ENCODE data around the gene NOS1AP.

NOS1AP gene

DNA sequence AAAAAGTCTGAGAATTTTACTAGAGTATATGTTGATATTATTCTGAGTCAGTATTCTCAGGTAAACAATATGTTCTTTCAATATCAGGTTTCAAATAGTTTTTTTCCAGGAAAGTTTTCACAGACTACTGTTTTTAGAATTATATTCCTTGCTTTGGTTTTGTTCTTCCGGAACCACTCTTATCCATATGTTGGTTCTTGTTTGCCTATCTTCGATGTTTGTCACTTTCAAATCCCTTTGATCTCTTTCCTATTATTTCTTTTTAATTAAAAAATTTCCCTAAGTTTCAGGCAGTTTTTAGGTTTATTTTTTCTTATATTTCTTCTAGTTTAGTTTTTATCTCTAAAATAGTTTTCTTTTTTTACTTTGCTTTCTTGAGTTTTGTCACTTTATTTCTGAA is 20.9 kb downstream of the NOS1AP start:
- Mint-ChIP-seq H3K27me3 (peaks cover 6% of the 10 kb centered on the region), H3K27ac (no peak overlapping the region), H3K36me3 (no peaks in the 10 kb centered on the region), H3K4me1 (ENCODE audit: low read depth) (no peaks in the 10 kb centered on the region), H3K9me3 (ENCODE audit: low read depth) (no peaks in the 10 kb centered on the region), H3K4me3 (no peak overlapping the region)

DNA sequence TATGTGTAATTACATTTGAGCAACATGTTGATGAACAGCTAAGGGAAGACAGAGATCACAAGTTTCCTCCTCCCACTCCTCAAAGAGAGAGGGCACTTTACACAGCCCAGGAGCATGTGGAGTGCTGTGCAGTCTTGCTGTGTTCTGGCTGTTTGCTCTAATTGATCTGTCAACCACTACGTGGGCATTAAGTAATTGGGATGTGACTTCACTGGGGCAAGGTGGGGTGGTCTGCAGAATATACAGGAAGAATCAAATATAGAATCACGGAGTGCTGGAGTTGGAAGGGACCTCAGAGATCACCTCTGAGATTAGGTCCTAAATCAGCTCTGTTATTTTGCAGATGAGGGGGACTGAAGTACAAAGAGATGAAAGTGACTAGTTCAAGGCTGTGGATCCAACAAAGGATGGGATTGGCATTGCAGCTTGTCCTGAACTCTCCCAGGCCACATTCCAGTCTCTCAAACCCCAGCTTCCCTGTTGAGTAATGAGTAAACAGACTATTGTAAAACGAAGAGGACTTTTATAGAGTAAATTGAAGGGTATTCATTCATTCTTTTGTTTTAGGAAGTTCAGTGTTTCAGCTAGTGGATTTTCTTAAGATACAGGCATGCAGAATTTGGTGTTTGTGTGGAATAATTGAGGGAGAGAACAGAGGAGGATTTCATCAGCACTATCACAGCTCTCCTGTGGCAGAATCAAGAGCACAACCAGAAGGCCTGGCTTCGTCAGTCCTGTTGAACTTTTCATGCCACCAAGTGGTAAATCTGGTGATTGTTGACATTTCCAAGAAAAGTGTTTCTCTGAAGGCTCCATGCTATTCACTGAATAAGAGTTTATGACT is 22.4 kb downstream of the NOS1AP start:
- Mint-ChIP-seq H3K9me3 (ENCODE audit: low read depth) (no peaks in the 10 kb centered on the region), H3K27ac (no peak overlapping the region), H3K4me3 (no peak overlapping the region), H3K27me3 (peaks cover 3% of the 10 kb centered on the region), H3K36me3 (no peaks in the 10 kb centered on the region), H3K4me1 (ENCODE audit: low read depth) (no peaks in the 10 kb centered on the region)

DNA sequence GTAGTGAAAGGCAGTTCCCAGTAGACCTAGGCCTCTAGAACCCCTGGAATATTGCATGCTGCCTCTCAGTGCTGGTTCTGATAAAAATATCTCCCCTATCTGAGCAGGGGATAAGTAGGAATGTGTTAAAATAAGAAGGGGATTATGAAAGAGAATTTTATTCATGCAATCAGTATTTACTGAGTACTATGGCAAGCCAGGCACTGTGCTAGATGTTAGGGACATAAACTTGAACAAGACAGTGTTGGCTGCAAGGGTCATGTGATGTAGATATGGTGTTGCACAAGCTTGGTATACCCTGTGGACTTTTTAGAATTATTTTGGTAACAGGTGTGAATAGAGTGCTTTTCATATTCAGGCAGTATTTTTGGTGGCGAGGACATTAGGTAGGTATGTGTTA is 23.6 kb downstream of the NOS1AP start:
- no peak overlapping the region for H3K4me3 Mint-ChIP-seq
- H3K4me1 Mint-ChIP-seq (ENCODE audit: low read depth) = no peaks in the 10 kb centered on the region
- no peaks in the 10 kb centered on the region for H3K36me3 Mint-ChIP-seq
- no peak overlapping the region for H3K27ac Mint-ChIP-seq
- no peaks in the 10 kb centered on the region for H3K9me3 Mint-ChIP-seq (ENCODE audit: low read depth)
- peaks cover 5% of the 10 kb centered on the region for H3K27me3 Mint-ChIP-seq

DNA sequence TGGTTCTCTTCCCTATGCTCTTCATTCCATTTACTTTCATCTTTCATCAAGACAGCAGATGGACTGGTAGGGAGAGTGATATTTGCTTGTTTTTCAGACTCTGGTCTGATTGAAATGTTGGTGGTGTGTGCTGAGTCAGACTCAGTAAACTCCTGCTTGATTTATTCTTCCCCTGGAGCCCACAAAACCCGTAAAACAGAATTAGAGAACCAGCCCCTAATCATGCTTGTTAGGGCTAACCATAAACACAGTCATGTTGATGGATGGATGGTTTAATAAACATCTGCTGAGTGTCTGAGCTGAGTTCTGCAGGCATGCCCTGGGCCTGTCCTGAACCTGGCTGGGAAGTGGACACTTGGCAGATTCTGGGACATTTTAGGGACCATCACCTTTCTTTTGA is 24.8 kb downstream of the NOS1AP start:
- peaks cover 1% of the 10 kb centered on the region for H3K27me3 Mint-ChIP-seq

DNA sequence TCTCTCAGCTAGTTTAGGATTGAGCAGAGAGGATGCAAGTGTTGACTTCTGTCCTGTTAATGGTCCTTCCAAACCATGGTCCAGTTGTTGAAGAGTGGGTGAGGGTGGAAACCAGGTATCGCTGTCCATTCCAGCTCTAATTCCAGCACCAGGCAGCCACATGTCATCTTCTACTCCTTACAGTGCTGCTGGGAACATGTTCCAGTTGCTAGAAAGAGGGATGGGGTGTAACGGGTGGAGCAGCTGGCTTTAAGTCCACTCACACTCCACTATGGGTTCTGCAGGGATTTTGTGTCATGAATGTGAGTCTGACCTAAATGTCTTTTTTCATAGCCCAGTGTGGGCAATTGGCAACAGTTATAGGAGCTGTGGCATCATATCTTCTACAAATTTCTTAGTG is 25.2 kb downstream of the NOS1AP start:
- Mint-ChIP-seq H3K27ac (no peak overlapping the region), H3K36me3 (no peaks in the 10 kb centered on the region), H3K4me1 (ENCODE audit: low read depth) (no peaks in the 10 kb centered on the region), H3K27me3 (peaks cover 1% of the 10 kb centered on the region), H3K4me3 (no peak overlapping the region), H3K9me3 (ENCODE audit: low read depth) (no peaks in the 10 kb centered on the region)

More for the DNA sequence above, 24.8 kb downstream of the NOS1AP start:
- Mint-ChIP-seq H3K9me3 (ENCODE audit: low read depth) (no peaks in the 10 kb centered on the region), H3K36me3 (no peaks in the 10 kb centered on the region), H3K4me1 (ENCODE audit: low read depth) (no peaks in the 10 kb centered on the region), H3K4me3 (no peak overlapping the region), H3K27ac (no peak overlapping the region)

DNA sequence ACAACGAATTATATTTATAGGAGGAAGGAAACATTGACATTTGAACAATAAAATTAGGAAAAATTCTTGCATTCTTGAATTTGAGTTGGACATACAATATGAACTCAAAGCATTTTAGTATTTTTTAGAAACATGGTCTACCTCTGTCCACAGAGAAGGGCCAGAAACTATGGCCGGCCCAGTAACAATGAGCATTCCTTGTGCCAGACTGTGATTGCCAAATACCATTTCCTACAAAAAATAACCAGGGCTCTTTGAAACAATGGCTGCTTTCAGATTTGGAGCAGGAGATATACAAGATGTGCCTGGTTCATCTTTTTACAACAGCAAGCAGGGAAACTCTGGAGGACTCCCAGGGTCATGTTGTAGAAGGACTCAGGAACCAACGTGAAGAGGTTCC is 38.4 kb downstream of the NOS1AP start:
- Mint-ChIP-seq H3K4me1 (ENCODE audit: low read depth) (no peaks in the 10 kb centered on the region), H3K9me3 (ENCODE audit: low read depth) (peaks cover 23% of the 10 kb centered on the region), H3K27ac (no peak overlapping the region), H3K4me3 (no peak overlapping the region), H3K36me3 (peaks cover 5% of the 10 kb centered on the region), H3K27me3 (peaks cover 36% of the 10 kb centered on the region)

DNA sequence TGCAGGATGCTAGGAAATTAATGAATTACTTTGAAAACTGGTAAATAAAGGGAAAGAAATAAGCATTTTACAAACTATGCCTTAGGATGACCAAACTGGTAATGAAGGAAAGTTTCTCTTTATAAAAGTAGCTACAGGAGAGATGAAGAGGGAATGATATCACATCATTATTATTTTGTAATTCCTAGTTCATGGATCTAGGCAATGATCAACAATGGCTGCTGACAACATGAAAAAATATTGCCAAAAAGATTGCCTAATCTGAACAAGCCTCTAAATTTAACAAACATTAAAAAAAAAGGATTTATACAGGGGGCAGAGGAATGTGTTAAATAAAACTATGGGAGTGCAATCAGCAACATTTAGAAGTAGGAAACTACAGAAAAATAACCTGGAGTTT is 38.9 kb downstream of the NOS1AP start:
- Mint-ChIP-seq H3K4me1 (ENCODE audit: low read depth) (no peaks in the 10 kb centered on the region), H3K9me3 (ENCODE audit: low read depth) (peaks cover 23% of the 10 kb centered on the region), H3K4me3 (no peak overlapping the region), H3K27ac (no peak overlapping the region), H3K27me3 (peaks cover 31% of the 10 kb centered on the region), H3K36me3 (peaks cover 5% of the 10 kb centered on the region)

DNA sequence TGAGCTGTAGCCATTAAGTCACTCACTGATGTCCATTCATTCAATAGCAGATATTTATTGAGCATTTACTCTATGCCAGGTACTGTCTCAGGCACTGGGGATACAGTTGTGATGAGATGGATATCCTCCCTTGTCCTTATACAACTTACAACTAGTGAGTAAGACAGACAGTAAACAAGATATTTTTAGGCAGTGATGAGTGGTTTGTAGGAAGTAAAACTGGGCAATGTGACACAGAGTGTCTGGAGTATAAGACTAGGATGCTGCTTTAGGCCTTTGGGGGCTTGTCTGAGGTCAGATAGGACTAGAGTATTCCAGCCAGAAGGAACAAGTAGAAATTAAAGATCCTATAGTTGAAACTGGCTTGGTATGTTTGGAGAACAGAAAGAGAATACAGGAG is 41.4 kb downstream of the NOS1AP start:
- H3K36me3 Mint-ChIP-seq = no peaks in the 10 kb centered on the region
- H3K9me3 Mint-ChIP-seq (ENCODE audit: low read depth) = peaks cover 17% of the 10 kb centered on the region
- no peaks in the 10 kb centered on the region for H3K4me1 Mint-ChIP-seq (ENCODE audit: low read depth)
- no peak overlapping the region for H3K4me3 Mint-ChIP-seq
- H3K27me3 Mint-ChIP-seq = peaks cover 23% of the 10 kb centered on the region
- no peak overlapping the region for H3K27ac Mint-ChIP-seq

DNA sequence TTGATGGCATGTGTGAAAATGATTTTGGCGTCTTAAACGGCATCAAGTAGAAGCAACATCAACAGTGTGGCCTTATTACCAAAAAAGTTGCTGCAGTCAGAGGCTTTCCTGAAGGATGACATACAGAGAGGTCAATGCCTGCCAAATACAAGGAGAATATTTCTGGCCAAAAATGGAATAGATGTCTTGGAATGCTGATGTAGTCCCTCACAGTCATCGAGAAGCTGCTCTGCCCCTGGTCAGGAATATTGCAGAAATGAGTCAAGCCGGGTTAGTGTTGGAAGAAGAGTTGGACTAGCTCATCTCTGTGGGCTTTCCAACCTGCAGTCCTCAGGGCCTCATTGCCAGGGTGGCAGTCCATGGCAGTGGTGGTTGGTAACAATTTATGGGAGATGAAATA is 42.1 kb downstream of the NOS1AP start:
- H3K27me3 Mint-ChIP-seq = peaks cover 17% of the 10 kb centered on the region
- H3K9me3 Mint-ChIP-seq (ENCODE audit: low read depth) = peaks cover 17% of the 10 kb centered on the region

DNA sequence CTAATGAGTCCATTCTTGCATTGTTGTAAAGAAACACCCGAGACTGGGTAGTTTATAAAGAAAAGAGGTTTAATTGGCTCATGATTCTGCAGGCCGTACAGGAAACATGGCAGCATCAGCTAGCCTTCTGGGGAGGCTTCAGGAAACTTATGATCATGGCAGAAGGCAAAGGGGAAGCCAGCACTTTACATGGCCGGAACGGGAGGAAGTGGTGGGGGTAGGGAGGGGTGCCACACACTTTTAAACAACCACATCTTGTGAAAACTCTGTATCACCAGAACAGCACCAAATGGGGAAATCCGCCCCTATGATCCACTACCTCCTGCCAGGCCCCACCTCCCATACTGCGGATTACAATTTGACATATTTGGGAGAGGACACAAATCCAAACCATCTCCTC is 43.9 kb downstream of the NOS1AP start:
- H3K4me3 Mint-ChIP-seq = no peak overlapping the region
- peaks cover 12% of the 10 kb centered on the region for H3K9me3 Mint-ChIP-seq (ENCODE audit: low read depth)
- H3K27ac Mint-ChIP-seq = no peak overlapping the region
- H3K36me3 Mint-ChIP-seq = no peaks in the 10 kb centered on the region
- no peaks in the 10 kb centered on the region for H3K4me1 Mint-ChIP-seq (ENCODE audit: low read depth)
- H3K27me3 Mint-ChIP-seq = peaks cover 20% of the 10 kb centered on the region

More for the DNA sequence above, 42.1 kb downstream of the NOS1AP start:
- H3K4me3 Mint-ChIP-seq = no peak overlapping the region
- no peaks in the 10 kb centered on the region for H3K36me3 Mint-ChIP-seq
- no peaks in the 10 kb centered on the region for H3K4me1 Mint-ChIP-seq (ENCODE audit: low read depth)
- H3K27ac Mint-ChIP-seq = no peak overlapping the region

DNA sequence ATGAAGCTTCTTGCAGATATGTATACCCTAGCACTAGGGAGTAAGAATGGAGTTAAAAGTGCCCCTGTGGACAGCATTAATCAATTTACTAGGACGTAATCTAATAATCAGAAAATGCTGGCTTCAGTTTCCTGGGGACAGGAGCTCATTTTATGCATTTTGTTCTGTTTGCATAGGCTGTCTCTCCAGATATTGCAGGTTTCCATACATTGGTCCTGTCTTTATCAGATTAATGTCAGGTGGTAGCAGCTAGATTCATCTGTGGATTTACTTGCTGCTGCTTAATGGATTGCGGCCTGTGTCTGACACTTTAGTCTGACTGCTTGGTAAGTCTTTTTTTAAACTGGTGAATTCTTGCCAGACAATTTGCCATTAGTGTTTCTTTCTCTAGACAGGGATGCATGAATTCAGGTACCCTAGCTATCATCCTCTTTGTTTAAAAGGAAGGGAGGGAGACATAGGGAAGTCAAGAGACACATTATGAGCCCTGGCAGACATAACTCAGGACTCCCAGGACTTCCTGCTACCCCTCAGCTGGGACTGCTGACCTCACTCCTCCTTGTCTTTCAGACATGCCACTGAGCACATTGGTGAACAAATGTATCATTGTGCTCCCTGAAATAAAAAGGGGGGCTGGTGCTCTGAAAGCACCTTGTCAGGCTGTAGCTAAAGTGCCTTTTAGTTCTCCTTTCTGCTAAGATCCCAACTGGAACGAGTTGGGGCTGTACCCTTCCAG is 47.7 kb downstream of the NOS1AP start:
- Mint-ChIP-seq H3K36me3 (no peaks in the 10 kb centered on the region), H3K4me3 (no peak overlapping the region), H3K27me3 (peaks cover 11% of the 10 kb centered on the region), H3K4me1 (ENCODE audit: low read depth) (no peaks in the 10 kb centered on the region), H3K27ac (no peak overlapping the region), H3K9me3 (ENCODE audit: low read depth) (no peaks in the 10 kb centered on the region)

DNA sequence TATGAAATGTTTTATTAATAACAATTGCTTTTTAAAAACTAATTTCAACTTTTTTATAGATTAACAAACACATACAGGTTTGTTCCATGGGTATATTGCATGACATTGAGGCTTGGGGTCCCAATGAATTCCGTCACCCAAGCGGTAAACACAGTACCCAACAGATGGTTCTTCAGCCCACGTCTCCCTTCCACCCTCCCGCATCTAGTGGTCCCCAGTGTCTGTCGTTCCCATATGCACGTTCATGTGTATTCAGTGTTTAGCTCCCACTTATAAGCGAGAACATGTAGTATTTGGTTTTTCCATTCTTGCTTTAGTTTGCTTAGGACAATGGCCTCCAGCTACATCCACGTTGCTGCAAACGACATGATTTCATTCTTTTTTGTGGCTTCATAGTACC is 48.6 kb downstream of the NOS1AP start:
- H3K9me3 Mint-ChIP-seq (ENCODE audit: low read depth) = no peaks in the 10 kb centered on the region
- H3K27ac Mint-ChIP-seq = no peak overlapping the region
- no peaks in the 10 kb centered on the region for H3K4me1 Mint-ChIP-seq (ENCODE audit: low read depth)

DNA sequence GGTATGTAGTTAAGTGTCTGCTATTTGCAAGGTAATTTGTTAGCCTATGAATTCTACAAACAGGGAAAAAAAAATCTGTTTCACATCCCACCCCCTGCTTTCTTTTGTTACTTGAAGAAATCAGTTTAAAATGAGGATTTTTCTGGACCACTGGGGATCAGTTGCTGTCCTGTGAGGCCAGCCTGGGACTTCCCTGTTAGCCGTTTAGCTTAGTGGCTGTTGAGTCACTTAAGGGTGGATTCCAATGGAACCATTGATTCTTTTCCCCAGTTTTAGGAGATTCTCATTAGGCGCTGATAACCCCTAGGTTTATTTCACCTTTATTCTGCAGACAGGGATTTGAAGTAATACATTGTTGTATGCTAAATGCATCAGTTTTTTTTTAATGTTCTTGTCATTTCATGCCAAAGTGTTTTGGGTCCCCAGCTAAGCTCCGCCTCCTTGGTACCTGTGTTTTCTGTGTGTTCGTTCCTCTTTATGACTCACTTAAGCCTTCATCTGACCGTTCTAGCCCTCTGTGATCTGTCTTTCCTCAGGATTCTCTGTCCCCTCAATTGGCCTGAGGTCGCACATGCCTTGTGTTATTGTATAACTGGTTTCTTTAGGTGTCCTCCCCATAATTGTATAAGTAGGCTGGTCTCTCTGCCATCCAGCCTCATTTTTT is 59.3 kb downstream of the NOS1AP start:
- Mint-ChIP-seq H3K9me3 (ENCODE audit: low read depth) (no peaks in the 10 kb centered on the region), H3K27me3 (peaks cover 16% of the 10 kb centered on the region), H3K4me1 (ENCODE audit: low read depth) (no peaks in the 10 kb centered on the region), H3K36me3 (no peaks in the 10 kb centered on the region), H3K4me3 (no peak overlapping the region), H3K27ac (no peak overlapping the region)

More for the DNA sequence above, 48.6 kb downstream of the NOS1AP start:
- H3K27me3 Mint-ChIP-seq = peaks cover 9% of the 10 kb centered on the region
- no peaks in the 10 kb centered on the region for H3K36me3 Mint-ChIP-seq
- no peak overlapping the region for H3K4me3 Mint-ChIP-seq

DNA sequence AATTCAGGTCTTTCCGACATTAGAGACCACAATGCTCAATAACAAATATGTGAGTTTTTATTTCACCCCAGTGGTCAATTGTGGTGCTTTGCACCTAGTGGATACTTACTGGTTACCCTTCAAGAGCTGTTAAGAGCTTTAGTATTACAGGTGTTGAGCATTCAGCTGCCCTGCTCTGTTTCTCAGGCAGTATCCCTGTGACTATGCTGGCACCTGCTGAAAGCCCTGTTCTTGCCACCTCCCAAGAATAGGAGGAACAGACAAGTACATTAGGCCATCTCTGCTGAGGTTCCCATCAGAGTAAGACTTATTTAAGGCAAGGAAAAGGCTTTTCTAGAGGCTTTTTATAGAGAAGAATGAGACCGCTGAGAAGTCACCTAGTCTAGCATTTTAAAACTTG is 60.8 kb downstream of the NOS1AP start:
- Mint-ChIP-seq H3K27ac (no peak overlapping the region), H3K36me3 (no peaks in the 10 kb centered on the region), H3K27me3 (peaks cover 18% of the 10 kb centered on the region), H3K4me3 (no peak overlapping the region), H3K9me3 (ENCODE audit: low read depth) (no peaks in the 10 kb centered on the region), H3K4me1 (ENCODE audit: low read depth) (no peaks in the 10 kb centered on the region)
